Measurements from ENCODE around the gene NDUFB1. TPM values are rescaled to one million over a fixed set of nuclear protein-coding genes. Genes with fewer than 3 reads are reported as not detected.
A peak's percentile ranks its signal among the peaks of the same experiment; 100 is the strongest.

NDUFB1 gene
- polyA plus RNA-seq, 1 of the 3 experiments (the other 2 are of a cell fraction): 298 TPM

GRCh38 chr14:92121207-92121669, 268 bp downstream of the NDUFB1 start:
- Histone ChIP-seq H3K4me3 (ENCODE audit: low read depth in 2 of 2, low read length in 1 of 2) (peak overlapping the region; percentile 80 to 96), H3K36me3 (replicated peaks in 1 of 2; ENCODE audit: control insufficient read depth in 1 of 2, insufficient read depth in 2 of 2, low read length in 1 of 2) (peaks cover 16 to 50% of the 10 kb centered on the region in 2 experiments), H3K9me2 (no peaks in the 10 kb centered on the region), H3K9me3 (no peaks in the 10 kb centered on the region), H3K4me1 (ENCODE audit: control insufficient read depth in 1 of 2, insufficient read depth in 2 of 2, low read depth in 1 of 2, low read length in 1 of 2) (peaks cover 5 to 11% of the 10 kb centered on the region in 2 experiments; a peak in 3 of 4 replicates), H3F3A (replicated peaks; ENCODE audit: insufficient read depth) (no peaks in the 10 kb centered on the region), H3K79me2 (ENCODE audit: insufficient read depth) (peaks cover 73% of the 10 kb centered on the region), H3K4me2 (peak overlapping the region; percentile 78), H3K27me3 (ENCODE audit: insufficient read depth) (no peaks in the 10 kb centered on the region), H2AFZ (ENCODE audit: low read depth) (peak overlapping the region; percentile 93), H3K27ac (ENCODE audit: low read depth in 2 of 2, low read length in 1 of 2) (peak overlapping the region; percentile 90), H4K20me1 (ENCODE audit: insufficient read depth) (no peaks in the 10 kb centered on the region), H3K9ac (peak overlapping the region; percentile 98)
- WGBS (ENCODE audit: low lambda C conversion rate): 1% methylated on average over 26 of the region's 36 CpGs
- POLR2A ChIA-PET: interaction anchor here (0.6 to 2.7 kb wide), 8 partner anchors 14 to 340 kb away, joined by 3 to 47 read pairs (median 4); partner anchors contain the start of genes ATXN3 and TRIP11
- no peak for DNase-seq
- TF ChIP-seq EZH2phosphoT487 (IDR thresholded peaks at IDR 0.05; ENCODE audit: borderline replicate concordance, low read depth): no peak
- TF ChIP-seq SIN3A (IDR thresholded peaks at IDR 0.05; ENCODE audit: borderline replicate concordance, low read depth, low read length): peak; percentile 52
- CTCF ChIA-PET: interaction anchor here (1.5 to 8.7 kb wide), 4 partner anchors 10 to 16 kb away, joined by 4 to 100 read pairs (median 12); partner anchors contain the start of gene ATXN3

- no peak for DNase-seq
- Histone ChIP-seq H3K9me3 (no peaks in the 10 kb centered on the region), H4K20me1 (ENCODE audit: insufficient read depth) (no peaks in the 10 kb centered on the region; the same call in 1 of the 2 replicates), H3K79me2 (ENCODE audit: insufficient read depth) (peaks cover 10% of the 10 kb centered on the region), H3K27me3 (ENCODE audit: insufficient read depth) (no peaks in the 10 kb centered on the region), H2AFZ (ENCODE audit: low read depth) (no peak overlapping the region), H3K4me1 (ENCODE audit: control insufficient read depth in 1 of 2, insufficient read depth in 2 of 2, low read depth in 1 of 2, low read length in 1 of 2) (peaks cover 3 to 4% of the 10 kb centered on the region in 2 experiments; a peak in 2 of 4 replicates), H3K36me3 (replicated peaks in 1 of 2; ENCODE audit: control insufficient read depth in 1 of 2, insufficient read depth in 2 of 2, low read length in 1 of 2) (no peaks in the 10 kb centered on the region), H3K4me3 (ENCODE audit: low read depth in 2 of 2, low read length in 1 of 2) (no peak overlapping the region), H3K4me2 (no peak overlapping the region), H3K27ac (ENCODE audit: low read depth in 2 of 2, low read length in 1 of 2) (no peak overlapping the region), H3K9me2 (no peaks in the 10 kb centered on the region), H3F3A (replicated peaks; ENCODE audit: insufficient read depth) (peaks cover 5% of the 10 kb centered on the region), H3K9ac (no peak overlapping the region)
- TF ChIP-seq SMC3 (IDR thresholded peaks at IDR 0.05; ENCODE audit: low read depth, low read length): no peak
- no peak for TF ChIP-seq RFX5 (IDR thresholded peaks at IDR 0.05; ENCODE audit: low read length)
- TF ChIP-seq CTCF (IDR thresholded peaks at IDR 0.05): no peak
- TF ChIP-seq RXRA (IDR thresholded peaks at IDR 0.05; ENCODE audit: borderline replicate concordance, low read depth): no peak
- no peak for TF ChIP-seq NRF1 (IDR thresholded peaks at IDR 0.05; ENCODE audit: low read depth, low read length)
- ChIA-PET CTCF (interaction anchor here (4.0 kb wide), 1 partner anchor 11 kb away, joined by 100 read pairs; the partner anchor contains the start of genes CPSF2 and NDUFB1), POLR2A (no interaction called here)
- 78% methylated on average over 5 of the region's 5 CpGs for WGBS (ENCODE audit: low lambda C conversion rate)
Observed at GRCh38 chr14:92109490-92109889, 12.0 kb downstream of the NDUFB1 start.

Measured in SK-N-SH (cell line).